IPS-11a (cell line): ENCODE measurements around the gene GLIS1.
A peak's percentile ranks its signal among the peaks of the same experiment; 100 is the strongest.
"Not testable (repeated sequence)": the region's sequence is repeated elsewhere in the genome, so short reads cannot be mapped to it uniquely, and the experiment has no call there.

Experiments used
- H3K4me3 ChIP-seq: one replicate; pipeline ENCODE4 v1.5.1; 2013; ENCODE audit warnings: low read depth, low read length, control low read depth

Gene GLIS1

GRCh38 chr1:53739109-53739681 is at the start of gene GLIS1:
GLIS1 (minus strand) TSS chr1:53739164; CDS start chr1:53738064, 1,100 bp downstream.
- peak within 1 kb of the TSS; percentile 37 for H3K4me3 ChIP-seq

DNA sequence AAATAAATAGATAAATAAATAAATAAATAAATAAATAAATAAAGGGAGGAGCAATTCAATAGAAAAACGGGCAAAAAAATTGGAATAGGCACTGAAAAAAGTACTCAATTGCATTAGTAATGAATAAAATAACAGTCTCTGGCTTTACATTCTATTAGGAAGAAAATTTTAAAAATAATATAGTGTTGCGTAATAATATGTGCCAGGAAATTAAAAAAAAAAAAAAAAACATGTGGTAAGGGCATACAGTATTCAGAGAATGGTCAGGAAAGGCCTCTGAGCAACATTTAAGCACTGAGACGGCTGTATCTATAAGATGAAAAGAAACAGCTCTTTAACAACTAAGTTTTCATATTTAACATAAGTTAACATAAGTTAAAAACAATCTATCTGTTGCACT is 48.7 kb upstream of the GLIS1 start:
- no peak overlapping the region for H3K4me3 ChIP-seq

GRCh38 chr1:53783056-53783455 is 44.1 kb upstream of the GLIS1 start:
- H3K4me3 ChIP-seq: no peak overlapping the region

- no peak overlapping the region for H3K4me3 ChIP-seq
Observed at GRCh38 chr1:53781654-53782053, 42.7 kb upstream of the GLIS1 start.

- no peak overlapping the region for H3K4me3 ChIP-seq
Observed at GRCh38 chr1:53777272-53777671, 38.3 kb upstream of the GLIS1 start.

- H3K4me3 ChIP-seq: no peak overlapping the region
Observed at GRCh38 chr1:53771648-53772047, 32.7 kb upstream of the GLIS1 start.

GRCh38 chr1:53769780-53770179 is 30.8 kb upstream of the GLIS1 start:
- no peak overlapping the region for H3K4me3 ChIP-seq

DNA sequence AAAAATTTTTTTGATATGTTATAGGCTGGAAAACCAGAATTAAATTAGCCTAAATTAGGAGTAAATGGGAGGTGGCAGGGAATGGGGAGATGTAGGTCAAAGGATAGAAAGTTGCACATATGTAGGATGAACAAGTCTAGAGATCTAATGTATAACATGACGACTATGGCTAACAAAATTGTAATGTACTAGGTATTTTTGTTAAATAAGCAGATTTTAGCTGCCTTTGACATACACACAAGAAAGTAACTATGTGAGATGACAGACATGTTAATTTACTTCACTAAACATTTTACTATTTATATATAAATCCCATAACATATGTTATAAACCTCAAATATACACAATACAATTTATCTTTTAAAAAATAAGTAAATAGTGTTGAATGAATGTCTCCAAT is 30.2 kb upstream of the GLIS1 start:
- H3K4me3 ChIP-seq: no peak overlapping the region

DNA sequence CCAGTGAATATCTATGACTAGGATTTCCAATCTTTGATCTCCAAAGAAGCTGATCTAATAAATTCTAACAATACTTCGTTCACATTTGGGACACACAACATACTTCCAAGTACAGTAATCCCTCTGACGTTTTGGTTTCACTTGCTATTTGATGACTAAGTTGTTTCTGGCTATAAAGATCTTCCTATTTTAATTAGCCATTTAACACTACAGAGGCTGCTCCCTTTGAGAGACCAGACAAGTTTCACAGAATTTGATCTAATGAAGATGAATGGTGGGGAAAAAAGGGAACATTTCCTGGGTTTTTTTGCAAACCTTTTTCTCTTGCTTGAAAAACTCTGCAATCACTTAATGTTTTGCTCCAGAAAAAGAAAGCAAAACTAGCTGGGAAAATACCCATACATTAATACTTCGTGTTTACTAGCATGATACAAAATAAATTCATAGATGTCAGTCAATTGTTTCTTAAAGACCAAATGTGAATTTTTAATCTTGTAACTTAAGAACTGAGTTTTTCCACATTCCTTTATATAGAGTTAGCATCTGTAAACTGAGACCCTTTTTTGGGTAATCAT is 28.0 kb upstream of the GLIS1 start:
- H3K4me3 ChIP-seq: no peak overlapping the region

DNA sequence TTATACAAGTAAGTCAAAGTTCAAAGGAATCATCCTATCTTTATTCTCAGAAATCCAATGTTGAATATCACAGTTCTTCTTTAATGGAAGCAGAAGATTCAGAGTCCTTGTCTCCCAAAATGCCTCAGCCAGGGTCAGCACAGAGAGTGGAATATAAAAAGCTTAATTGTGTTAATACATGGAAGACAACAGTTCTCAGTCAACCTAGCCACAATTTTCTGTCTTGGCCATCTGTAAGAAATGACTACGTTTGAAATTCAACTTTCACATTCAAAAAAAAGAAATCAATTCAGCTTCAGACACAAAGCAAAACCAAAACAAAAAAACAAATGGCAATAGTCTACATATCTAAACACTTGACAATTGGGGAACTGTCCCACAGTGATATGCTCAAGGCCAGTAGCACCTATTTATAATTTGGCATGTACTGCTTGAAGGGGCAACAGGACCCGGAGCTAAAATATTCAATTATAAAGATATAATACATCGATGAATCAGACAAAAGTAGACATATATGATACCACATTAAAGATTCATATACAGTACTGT is 27.3 kb upstream of the GLIS1 start:
- H3K4me3 ChIP-seq: no peak overlapping the region

GRCh38 chr1:53765657-53766056 is 26.7 kb upstream of the GLIS1 start:
- no peak overlapping the region for H3K4me3 ChIP-seq

DNA sequence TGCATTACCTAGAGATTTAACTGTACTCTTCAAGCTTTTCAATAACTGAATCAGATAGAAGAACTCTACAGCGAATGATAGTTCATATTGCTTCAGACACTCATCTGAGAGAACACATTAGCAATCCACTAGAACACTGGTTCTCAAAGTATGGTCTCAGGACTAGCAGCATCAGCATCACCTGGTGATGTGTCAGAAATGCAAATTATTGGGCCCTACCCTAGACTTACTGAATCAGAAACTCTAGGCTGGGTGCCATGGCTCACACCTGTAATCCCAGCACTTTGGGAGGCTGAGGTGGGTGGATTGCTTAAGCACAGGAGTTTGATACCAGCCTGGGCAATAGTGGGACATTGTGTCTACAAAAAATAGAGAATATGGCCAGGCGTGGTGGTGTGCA is 24.9 kb upstream of the GLIS1 start:
- H3K4me3 ChIP-seq: no peak overlapping the region

GRCh38 chr1:53763461-53763860 is 24.5 kb upstream of the GLIS1 start:
- no peak overlapping the region for H3K4me3 ChIP-seq

DNA sequence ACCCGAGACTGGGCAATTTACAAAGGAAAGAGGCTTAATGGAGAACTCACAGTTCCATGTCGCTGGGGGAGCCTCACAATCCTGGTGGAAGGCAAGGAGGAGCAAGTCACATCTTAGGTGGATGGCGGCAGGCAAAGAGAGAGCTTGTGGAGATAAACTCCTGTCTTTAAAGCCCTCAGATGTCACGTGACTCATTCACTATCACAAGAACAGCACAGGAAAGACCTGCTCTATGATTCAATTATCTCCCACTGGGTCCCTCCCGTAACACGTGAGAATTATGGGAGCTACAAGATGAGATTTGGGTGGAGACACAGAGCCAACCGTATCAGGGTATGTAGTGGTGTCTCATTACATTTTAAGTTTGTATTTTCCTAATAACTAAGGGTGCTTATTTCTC is 21.5 kb upstream of the GLIS1 start:
- H3K4me3 ChIP-seq: not testable (repeated sequence)

DNA sequence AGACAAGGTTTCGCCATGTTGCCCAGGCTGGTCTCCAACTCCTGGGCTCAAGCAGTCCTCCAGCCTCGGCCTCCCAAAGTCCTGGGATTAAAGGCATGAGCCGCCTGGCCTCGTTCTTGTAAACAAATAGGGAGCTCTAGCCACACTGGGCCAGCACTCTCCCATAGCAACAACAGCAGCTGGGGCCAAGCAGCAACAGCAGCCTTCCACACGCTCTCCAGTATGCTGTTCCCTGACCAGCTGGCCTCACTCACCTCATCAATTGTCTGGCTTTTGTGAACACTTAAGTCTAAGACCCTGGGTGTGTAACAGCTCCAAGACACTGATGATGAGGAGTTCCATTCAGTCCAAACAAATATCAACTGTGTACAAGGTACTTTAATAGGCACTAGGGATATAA is 16.9 kb upstream of the GLIS1 start:
- no peak overlapping the region for H3K4me3 ChIP-seq

DNA sequence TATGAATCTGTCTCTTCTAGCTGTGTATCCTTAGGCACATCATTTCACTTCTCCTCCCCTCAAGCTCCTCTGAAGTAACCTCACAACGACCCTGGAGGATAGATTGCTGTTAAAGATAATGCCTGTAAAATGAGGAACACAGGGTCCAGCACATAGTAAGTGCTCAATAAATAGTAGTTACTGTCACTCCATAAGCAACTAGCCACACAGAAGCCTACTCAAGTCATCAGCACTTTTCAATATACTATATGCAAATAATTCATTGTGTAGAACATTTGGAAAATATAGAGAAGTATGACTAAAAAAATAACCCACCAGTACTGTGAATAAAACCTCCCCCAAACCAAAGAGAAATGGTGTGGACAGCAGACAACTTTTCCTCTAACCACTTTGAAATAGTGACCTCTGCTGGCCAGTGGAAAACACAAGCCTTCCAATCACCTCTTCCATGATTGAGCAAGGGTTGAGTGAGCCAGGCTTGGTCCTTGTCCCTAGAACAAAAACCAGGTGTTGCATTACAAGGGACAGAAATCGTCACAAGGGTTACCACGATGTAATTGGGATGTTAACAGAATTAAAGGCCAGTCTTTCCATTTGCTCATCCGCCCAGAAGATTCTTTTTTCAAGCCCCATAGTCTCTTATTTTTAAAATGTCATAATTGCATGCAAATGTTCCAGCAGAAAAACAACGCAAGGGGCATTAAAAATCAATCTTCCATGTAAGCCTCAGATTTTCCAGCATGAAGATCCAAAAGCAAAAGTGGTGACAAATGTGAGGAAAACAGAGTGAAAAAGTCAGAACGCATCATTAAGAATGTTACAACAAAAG is 15.7 kb upstream of the GLIS1 start:
- no peak overlapping the region for H3K4me3 ChIP-seq

DNA sequence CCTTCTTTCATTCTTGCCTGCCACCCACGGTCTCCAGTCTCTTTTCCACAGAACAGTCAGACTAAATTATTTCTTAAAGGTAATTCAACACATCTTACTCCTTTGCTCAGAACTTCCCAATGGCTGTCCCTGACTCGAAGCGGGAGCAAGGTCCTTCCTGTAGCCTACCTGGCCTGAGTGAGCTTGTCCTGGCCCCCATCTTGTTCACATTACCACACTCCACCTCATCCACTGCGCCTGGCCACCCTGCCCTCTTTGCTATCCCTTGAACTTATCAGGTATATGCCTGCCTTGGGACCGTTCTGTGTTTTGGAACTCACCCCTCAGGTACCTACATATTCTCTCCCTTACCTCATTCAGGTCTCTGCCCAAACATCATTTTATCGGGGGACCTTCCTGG is 13.3 kb upstream of the GLIS1 start:
- H3K4me3 ChIP-seq: no peak overlapping the region

GRCh38 chr1:53747841-53748240 is 8.9 kb upstream of the GLIS1 start:
- H3K4me3 ChIP-seq: no peak overlapping the region

- H3K4me3 ChIP-seq: no peak overlapping the region
Observed at GRCh38 chr1:53740621-53741105, 1.7 kb upstream of the GLIS1 start.

DNA sequence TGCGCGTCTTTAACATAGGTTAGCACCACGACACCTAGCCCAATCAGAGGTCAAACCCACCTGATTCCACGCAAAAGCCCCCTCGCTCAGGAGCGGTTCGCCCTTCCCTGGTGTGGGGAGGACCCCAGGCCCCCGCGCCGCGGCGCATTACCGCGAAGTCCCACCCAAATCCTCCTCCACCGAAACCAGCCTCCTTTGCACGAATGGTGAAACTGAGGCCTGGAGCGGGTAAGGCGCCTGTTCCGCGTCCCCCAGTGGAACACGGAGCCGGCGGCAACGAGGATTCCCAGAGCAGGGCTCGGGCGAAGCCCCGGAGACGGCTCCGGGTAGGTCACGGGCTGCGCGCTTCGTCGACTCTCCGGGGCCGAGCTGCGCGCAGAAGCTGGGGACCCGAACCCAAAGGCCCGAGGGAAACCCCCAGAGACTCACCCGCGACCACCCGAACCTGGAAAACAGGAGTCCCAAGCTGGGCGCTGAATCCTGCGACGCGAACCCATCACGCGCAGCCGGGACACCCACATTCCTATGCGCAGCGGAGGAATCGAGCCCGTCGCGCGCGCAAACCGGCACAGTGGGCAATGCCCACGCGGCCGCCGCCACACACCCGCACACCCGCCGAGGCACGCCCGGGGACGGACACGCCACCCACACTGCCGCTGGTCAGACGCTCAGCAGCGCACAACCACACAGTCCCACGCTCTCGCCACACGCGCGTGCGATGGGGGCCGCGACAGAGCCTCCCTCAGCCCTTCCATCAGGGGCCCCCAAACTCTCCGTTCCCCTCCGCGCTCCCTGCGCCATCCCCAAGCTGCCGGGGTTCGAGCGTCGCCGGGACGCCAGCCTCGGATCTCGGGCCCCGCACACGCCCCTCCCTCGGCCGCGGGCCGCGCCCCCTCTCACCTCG is 507 bp downstream of the GLIS1 start:
- H3K4me3 ChIP-seq: peak overlapping the region; percentile 30
